Caco-2 (cell line): ENCODE data around the gene MINK1. TPM values are rescaled to one million over a fixed set of nuclear protein-coding genes. Genes with fewer than 3 reads are reported as not detected.

Experiments
- BruUV-seq: library from RNA; stranded (reverse); fragments of 400-500 nt; replicated peaks from 2 replicates; lab custom pipeline; 2021; lab: Mats Ljungman, UMichigan
- CTCF ChIA-PET: fragments of 300-600 bp; sonication (Branson Sonifier 250); formaldehyde crosslinking; loops from one replicate; lab custom pipeline; 2022; ENCODE audit warnings: antibody characterized with exemption; lab: Charles Lee
- POLR2A ChIA-PET: fragments of 300-600 bp; sonication (Branson Sonifier 250); formaldehyde crosslinking; loops from one replicate; lab custom pipeline; 2022; ENCODE audit warnings: antibody characterized with exemption; lab: Charles Lee
- DNase-seq, 2 experiments: peaks; one replicate each; pipeline versions ENCODE4 v3.0.0 to v3.0.0-alpha.2; 2020 to 2022
- H3K27me3 ChIP-seq: replicated peaks from 2 replicates; pipeline ENCODE4 v1.6.0; 2011; ENCODE audit warnings: low read length; ENCODE audit not compliant: control insufficient read depth, insufficient read depth
- H3K36me3 ChIP-seq: 2 replicates; pipeline ENCODE4 v1.5.1; 2011; ENCODE audit warnings: low read length; ENCODE audit not compliant: control insufficient read depth, insufficient read depth
- H3K4me1 ChIP-seq: fragments of 250-450 bp; sonication (Bioruptor Pico); 2 replicates; pipeline ENCODE4 v1.5.1; 2020; ENCODE audit warnings: mild to moderate bottlenecking
- H3K4me3 ChIP-seq: 2 replicates; pipeline ENCODE4 v1.5.1; 2011; ENCODE audit warnings: low read depth, mild to moderate bottlenecking, control low read depth, low read length
- H3K9me3 ChIP-seq: fragments of 250-450 bp; sonication (Bioruptor Pico); 2 replicates; pipeline ENCODE4 v1.5.1; 2020; ENCODE audit warnings: mild to moderate bottlenecking, moderate library complexity
- H3K27ac Mint-ChIP-seq: one replicate; pipeline ENCODE4 v1.8.0; 2022; ENCODE audit warnings: mixed read lengths; ENCODE audit not compliant: unreplicated experiment
- H3K27me3 Mint-ChIP-seq: one replicate; pipeline ENCODE4 v1.8.0; 2022; ENCODE audit warnings: mixed read lengths; ENCODE audit not compliant: insufficient read depth, unreplicated experiment
- H3K36me3 Mint-ChIP-seq: one replicate; pipeline ENCODE4 v1.8.0; 2022; ENCODE audit warnings: mild to moderate bottlenecking, mixed read lengths; ENCODE audit not compliant: insufficient read depth, unreplicated experiment
- H3K4me1 Mint-ChIP-seq: one replicate; pipeline ENCODE4 v1.8.0; 2022; ENCODE audit warnings: low read depth, mixed read lengths; ENCODE audit not compliant: unreplicated experiment
- H3K4me3 Mint-ChIP-seq: one replicate; pipeline ENCODE4 v1.8.0; 2022; ENCODE audit warnings: mild to moderate bottlenecking, moderate library complexity, mixed read lengths; ENCODE audit not compliant: unreplicated experiment
- H3K9me3 Mint-ChIP-seq: one replicate; pipeline ENCODE4 v1.8.0; 2022; ENCODE audit warnings: mixed read lengths; ENCODE audit not compliant: unreplicated experiment
- intact Hi-C: fragments of 100-400 bp; cut with micrococcal nuclease; formaldehyde crosslinking; loops from one replicate; pipeline ENCODE4 v1.10.0; 2022; ENCODE audit not compliant: unreplicated experiment
- total RNA-seq: library from RNA; stranded (reverse); gene quantifications from 2 replicates; pipeline ENCODE4 v1.2.3, GENCODE V29; 2022
- TF ChIP-seq, protein P1 (sequence below), 2 experiments: fragments of 200-600 bp in 1 of 2; IDR thresholded peaks; 1 replicate in 1 of 2; 2 replicates in 1 of 2; pipeline versions ENCODE4 v1.5.1 to v1.8.0; 2011 to 2022; ENCODE audit warnings: antibody characterized with exemption in 1 of 2, control low read depth in 1 of 2, inconsistent platforms in 1 of 2, low read depth in 1 of 2, low read length in 1 of 2, mild to moderate bottlenecking in 1 of 2, moderate library complexity in 1 of 2; ENCODE audit not compliant: insufficient read depth in 1 of 2, severe bottlenecking in 1 of 2, unreplicated experiment in 1 of 2

The MINK1 gene
- total RNA-seq, 1 experiment from 2014 or later, result 47.7 TPM

DNA sequence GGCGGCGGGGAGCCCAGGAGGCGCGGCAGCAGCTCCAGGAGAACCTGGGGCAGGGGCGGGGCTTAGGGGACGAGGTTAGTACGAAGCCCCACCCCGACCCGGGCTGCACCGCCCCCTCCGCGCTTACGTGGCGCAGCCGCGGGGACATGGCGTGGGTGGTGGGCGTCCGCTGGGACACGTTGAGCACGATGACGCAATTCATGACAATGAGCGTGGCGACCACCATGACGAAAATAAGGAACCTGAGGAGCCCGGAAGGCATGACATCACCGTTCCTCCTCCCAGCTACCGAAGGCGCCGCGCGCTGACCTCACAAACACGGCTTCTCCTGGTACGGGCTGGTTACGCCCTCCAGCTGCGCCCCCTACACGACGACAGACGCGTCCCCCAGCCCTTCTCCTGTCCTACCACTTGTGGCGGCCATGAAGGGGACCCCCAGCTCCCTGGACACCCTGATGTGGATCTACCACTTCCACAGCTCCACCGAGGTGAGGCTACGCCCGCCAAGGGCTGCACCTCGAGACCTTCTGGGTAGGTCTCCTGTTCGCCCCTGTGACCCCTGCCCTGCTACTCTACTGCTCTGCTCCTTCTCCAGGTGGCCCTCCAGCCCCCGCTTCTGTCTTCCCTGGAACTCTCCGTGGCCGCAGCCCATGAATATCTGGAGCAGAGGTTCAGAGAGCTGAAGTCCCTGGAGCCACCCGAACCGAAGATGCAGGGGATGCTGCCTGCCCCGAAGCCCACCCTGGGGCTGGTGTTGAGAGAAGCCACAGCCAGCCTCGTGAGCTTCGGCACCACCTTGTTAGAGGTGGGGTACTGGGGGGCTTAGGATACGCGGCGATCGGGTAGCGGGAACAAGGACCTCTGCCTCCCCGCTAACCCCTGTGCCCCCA lies 66.4 kb downstream of the MINK1 start, which contains the start of gene C17orf107:
Gene C17orf107, plus strand, starts transcription at position 196 of the 890 bp plus-strand sequence. Its CDS starts 227 bp downstream, at position 423.
- Mint-ChIP-seq H3K36me3 (peaks cover 20% of the 10 kb centered on the region), H3K4me1 (peaks cover 10% of the 10 kb centered on the region), H3K4me3 (no peak within 1 kb of the TSS), H3K27me3 (no peaks in the 10 kb centered on the region), H3K27ac (no peak within 1 kb of the TSS), H3K9me3 (no peaks in the 10 kb centered on the region)
- intact Hi-C loops, result no loop called here
- H3K4me3 ChIP-seq, result no peak within 1 kb of the TSS
- BruUV-seq, result no TSS peak
- ChIA-PET CTCF (interaction anchor here (0.6 kb wide), 1 partner anchor 28 kb away, joined by 3 read pairs; no protein-coding TSS in a partner anchor), POLR2A (no interaction called here)
- TF ChIP-seq, protein P1, sequence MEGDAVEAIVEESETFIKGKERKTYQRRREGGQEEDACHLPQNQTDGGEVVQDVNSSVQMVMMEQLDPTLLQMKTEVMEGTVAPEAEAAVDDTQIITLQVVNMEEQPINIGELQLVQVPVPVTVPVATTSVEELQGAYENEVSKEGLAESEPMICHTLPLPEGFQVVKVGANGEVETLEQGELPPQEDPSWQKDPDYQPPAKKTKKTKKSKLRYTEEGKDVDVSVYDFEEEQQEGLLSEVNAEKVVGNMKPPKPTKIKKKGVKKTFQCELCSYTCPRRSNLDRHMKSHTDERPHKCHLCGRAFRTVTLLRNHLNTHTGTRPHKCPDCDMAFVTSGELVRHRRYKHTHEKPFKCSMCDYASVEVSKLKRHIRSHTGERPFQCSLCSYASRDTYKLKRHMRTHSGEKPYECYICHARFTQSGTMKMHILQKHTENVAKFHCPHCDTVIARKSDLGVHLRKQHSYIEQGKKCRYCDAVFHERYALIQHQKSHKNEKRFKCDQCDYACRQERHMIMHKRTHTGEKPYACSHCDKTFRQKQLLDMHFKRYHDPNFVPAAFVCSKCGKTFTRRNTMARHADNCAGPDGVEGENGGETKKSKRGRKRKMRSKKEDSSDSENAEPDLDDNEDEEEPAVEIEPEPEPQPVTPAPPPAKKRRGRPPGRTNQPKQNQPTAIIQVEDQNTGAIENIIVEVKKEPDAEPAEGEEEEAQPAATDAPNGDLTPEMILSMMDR (IDR thresholded peaks at IDR 0.05; ENCODE audit: insufficient read depth in 1 of 2, low read depth in 1 of 2, low read length in 1 of 2, severe bottlenecking in 1 of 2, unreplicated experiment in 1 of 2), result no peak
- H3K9me3 ChIP-seq, result no peaks in the 10 kb centered on the region
- no peaks in the 10 kb centered on the region for H3K36me3 ChIP-seq
- peaks cover 3% of the 10 kb centered on the region; the same call in 1 of the 2 replicates for H3K4me1 ChIP-seq
- H3K27me3 ChIP-seq, result no peaks in the 10 kb centered on the region
- DNase-seq, result no peak

DNA sequence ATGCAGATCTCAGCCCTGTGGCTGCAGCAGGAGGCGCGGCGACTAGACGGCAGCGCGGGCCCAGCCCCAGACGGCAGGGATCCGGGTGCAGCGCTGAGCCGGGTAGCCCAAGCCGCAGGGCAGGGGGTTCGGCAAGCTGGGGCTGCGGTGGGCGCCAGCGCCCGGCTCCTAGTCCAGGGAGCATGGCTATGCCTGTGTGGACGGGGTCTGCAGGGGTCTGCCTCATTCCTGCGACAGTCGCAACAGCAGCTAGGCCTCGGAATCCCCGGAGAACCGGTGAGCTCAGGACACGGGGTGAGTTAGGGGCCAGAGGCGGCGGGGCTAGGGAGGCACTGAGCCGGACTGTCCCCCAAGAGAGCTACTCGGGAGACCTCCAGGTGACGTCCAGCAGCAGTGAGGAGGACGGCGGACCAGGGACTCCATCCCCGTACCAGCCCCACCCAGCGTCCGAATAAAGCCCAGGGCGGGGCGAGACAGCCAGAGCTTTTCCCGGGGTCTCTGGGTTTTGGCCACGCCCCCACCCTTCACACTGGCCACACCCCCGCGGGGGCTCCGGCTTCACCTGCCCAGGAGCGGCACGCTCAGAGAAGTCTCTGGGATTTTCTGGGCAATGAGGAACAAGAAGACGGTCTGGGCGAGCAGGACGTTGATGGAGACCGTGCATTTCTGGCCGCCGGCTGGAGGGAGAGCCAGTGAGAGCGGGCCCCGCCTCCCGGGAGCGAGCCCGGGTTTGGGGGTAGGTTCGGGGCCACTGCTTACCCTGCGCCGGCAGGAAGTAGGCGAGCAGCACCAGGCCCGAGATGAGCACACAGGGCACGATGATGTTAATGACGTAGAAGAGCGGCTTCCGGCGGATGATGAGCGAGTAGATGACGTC lies 67.3 kb downstream of the MINK1 start:
- H3K27ac Mint-ChIP-seq, result no peak overlapping the region
- no peak for DNase-seq
- POLR2A ChIA-PET, result no interaction called here
- CTCF ChIA-PET, result no interaction called here
- peaks cover 3% of the 10 kb centered on the region; the same call in 1 of the 2 replicates for H3K4me1 ChIP-seq
- no peaks in the 10 kb centered on the region for H3K9me3 ChIP-seq
- H3K9me3 Mint-ChIP-seq, result no peaks in the 10 kb centered on the region
- no peaks in the 10 kb centered on the region for H3K27me3 Mint-ChIP-seq
- TF ChIP-seq, protein P1 (IDR thresholded peaks at IDR 0.05; ENCODE audit: insufficient read depth in 1 of 2, low read depth in 1 of 2, low read length in 1 of 2, severe bottlenecking in 1 of 2, unreplicated experiment in 1 of 2), result no peak
- no peak overlapping the region for H3K4me3 Mint-ChIP-seq
- H3K36me3 Mint-ChIP-seq, result peaks cover 20% of the 10 kb centered on the region
- peaks cover 10% of the 10 kb centered on the region for H3K4me1 Mint-ChIP-seq
- intact Hi-C loops, result no loop called here
- no peaks in the 10 kb centered on the region for H3K27me3 ChIP-seq
- H3K36me3 ChIP-seq, result no peaks in the 10 kb centered on the region
- no TSS peak for BruUV-seq
- no peak overlapping the region for H3K4me3 ChIP-seq

DNA sequence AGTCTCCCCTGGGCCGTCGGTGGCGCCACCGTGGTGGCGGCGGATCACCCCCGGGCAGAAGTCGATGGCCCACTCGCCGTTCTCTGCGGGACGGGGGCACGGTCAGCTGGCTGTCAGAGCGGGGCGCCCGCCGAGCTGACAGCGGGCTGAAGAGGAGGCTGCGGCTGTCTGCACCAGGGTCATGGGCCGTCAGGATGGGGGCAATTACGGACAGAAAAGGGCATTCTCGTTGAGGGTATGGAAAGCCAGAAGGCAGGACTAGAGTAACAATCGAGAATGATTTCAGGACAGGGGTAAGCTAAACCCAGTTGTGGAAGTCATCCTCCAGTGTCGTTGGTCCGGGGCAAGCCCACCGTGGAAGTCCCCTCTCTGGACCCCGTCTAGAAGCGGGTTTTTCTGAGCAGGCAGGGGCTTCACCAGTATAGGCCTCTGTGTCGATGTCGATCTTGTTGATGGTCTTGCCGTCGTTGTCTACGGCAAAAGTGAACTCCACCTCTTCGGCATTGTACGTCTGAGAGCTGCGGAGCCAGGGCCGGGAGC lies 68.0 kb downstream of the MINK1 start:
- ChIA-PET POLR2A (no interaction called here), CTCF (no interaction called here)
- Histone ChIP-seq H3K4me1 (peaks cover 3% of the 10 kb centered on the region; the same call in 1 of the 2 replicates), H3K4me3 (no peak overlapping the region), H3K27me3 (no peaks in the 10 kb centered on the region), H3K9me3 (no peaks in the 10 kb centered on the region), H3K36me3 (no peaks in the 10 kb centered on the region)
- intact Hi-C loops, result no loop called here
- no peak overlapping the region for H3K27ac Mint-ChIP-seq
- peaks cover 10% of the 10 kb centered on the region for H3K4me1 Mint-ChIP-seq
- H3K36me3 Mint-ChIP-seq, result peaks cover 20% of the 10 kb centered on the region
- BruUV-seq, result no TSS peak
- no peak overlapping the region for H3K4me3 Mint-ChIP-seq
- no peaks in the 10 kb centered on the region for H3K27me3 Mint-ChIP-seq
- no peak for DNase-seq
- H3K9me3 Mint-ChIP-seq, result no peaks in the 10 kb centered on the region
- TF ChIP-seq, protein P1 (IDR thresholded peaks at IDR 0.05; ENCODE audit: insufficient read depth in 1 of 2, low read depth in 1 of 2, low read length in 1 of 2, severe bottlenecking in 1 of 2, unreplicated experiment in 1 of 2), result no peak
